HEK293 (cell line): ENCODE results near the gene SLC2A14.

Source experiments
- GLIS1 ChIP-seq: fragments of 450-650 bp; formaldehyde crosslinking; IDR thresholded peaks from 2 replicates; pipeline ENCODE4 v1.5.1; 2016; ENCODE audit warnings: missing biosample characterization, missing genetic modification characterization
- GLIS2 ChIP-seq: fragments of 450-650 bp; formaldehyde crosslinking; IDR thresholded peaks from 2 replicates; pipeline ENCODE4 v1.5.1; 2016; ENCODE audit warnings: missing biosample characterization, missing genetic modification characterization
- IKZF3 ChIP-seq: fragments of 450-650 bp; IDR thresholded peaks from 2 replicates; pipeline ENCODE4 v1.5.0; 2018; ENCODE audit warnings: missing biosample characterization, mild to moderate bottlenecking, missing genetic modification characterization, moderate library complexity
- MZF1 ChIP-seq: fragments of 450-650 bp; formaldehyde crosslinking; IDR thresholded peaks from 2 replicates; pipeline ENCODE4 v1.5.1; 2017; ENCODE audit warnings: missing biosample characterization, missing genetic modification characterization, borderline replicate concordance
- REST ChIP-seq: fragments of 450-650 bp; formaldehyde crosslinking; IDR thresholded peaks from 2 replicates; pipeline ENCODE4 v1.5.1; 2016; ENCODE audit warnings: missing biosample characterization, missing genetic modification characterization
- SETDB1 ChIP-seq: IDR thresholded peaks from one replicate; pipeline ENCODE4 v1.6.1; 2017; ENCODE audit warnings: mild to moderate bottlenecking, low read length, moderate library complexity, mixed read lengths; ENCODE audit not compliant: insufficient read length
- SP7 ChIP-seq: fragments of 450-650 bp; formaldehyde crosslinking; IDR thresholded peaks from 2 replicates; pipeline ENCODE4 v1.5.1; 2016; ENCODE audit warnings: missing biosample characterization, missing genetic modification characterization
- ZBTB10 ChIP-seq: fragments of 450-650 bp; formaldehyde crosslinking; IDR thresholded peaks from 2 replicates; pipeline ENCODE4 v1.5.1; 2016; ENCODE audit warnings: missing biosample characterization, missing genetic modification characterization
- ZBTB8A ChIP-seq: fragments of 450-650 bp; formaldehyde crosslinking; IDR thresholded peaks from 2 replicates; pipeline ENCODE4 v1.5.1; 2016; ENCODE audit warnings: missing biosample characterization, missing genetic modification characterization
- ZIC2 ChIP-seq: fragments of 450-650 bp; formaldehyde crosslinking; IDR thresholded peaks from 2 replicates; pipeline ENCODE4 v1.5.1; 2016; ENCODE audit warnings: missing biosample characterization, missing genetic modification characterization
- ZNF133 ChIP-seq: fragments of 450-650 bp; formaldehyde crosslinking; IDR thresholded peaks from 2 replicates; pipeline ENCODE4 v1.5.1; 2016; ENCODE audit warnings: missing biosample characterization, missing genetic modification characterization
- ZNF155 ChIP-seq: fragments of 450-650 bp; formaldehyde crosslinking; IDR thresholded peaks from 2 replicates; pipeline ENCODE4 v1.5.1; 2016; ENCODE audit warnings: missing biosample characterization, missing genetic modification characterization
- ZNF19 ChIP-seq: fragments of 450-650 bp; formaldehyde crosslinking; IDR thresholded peaks from 2 replicates; pipeline ENCODE4; 2016; ENCODE audit warnings: missing biosample characterization, missing genetic modification characterization, low read depth
- ZNF248 ChIP-seq: fragments of 450-650 bp; formaldehyde crosslinking; IDR thresholded peaks from 2 replicates; pipeline ENCODE4 v1.5.1; 2017; ENCODE audit warnings: missing biosample characterization, missing genetic modification characterization
- ZNF274 ChIP-seq, 2 experiments: fragments of 200-500 bp in 1 of 2; fragments of 450-650 bp in 1 of 2; sonication (Bioruptor generic) in 1 of 2; formaldehyde crosslinking in 1 of 2; IDR thresholded peaks; 2 replicates each; pipeline versions ENCODE4 v1.5.1 to v1.6.1; 2014 to 2016; ENCODE audit warnings: borderline replicate concordance in 1 of 2, inconsistent platforms in 1 of 2, low read length in 1 of 2, missing biosample characterization in 1 of 2, missing genetic modification characterization in 1 of 2
- ZNF530 ChIP-seq: fragments of 450-650 bp; formaldehyde crosslinking; IDR thresholded peaks from 2 replicates; pipeline ENCODE4 v1.5.1; 2016; ENCODE audit warnings: low read depth, missing biosample characterization, missing genetic modification characterization
- ZNF561 ChIP-seq: fragments of 450-650 bp; IDR thresholded peaks from 2 replicates; pipeline ENCODE4 v1.5.1; 2018; ENCODE audit warnings: missing biosample characterization, missing genetic modification characterization, borderline replicate concordance
- ZNF580 ChIP-seq: fragments of 450-650 bp; formaldehyde crosslinking; IDR thresholded peaks from 2 replicates; pipeline ENCODE4 v1.5.1; 2016; ENCODE audit warnings: missing biosample characterization, missing genetic modification characterization
- ZNF600 ChIP-seq: fragments of 450-650 bp; formaldehyde crosslinking; IDR thresholded peaks from 2 replicates; pipeline ENCODE4 v1.5.1; 2016; ENCODE audit warnings: missing biosample characterization, missing genetic modification characterization
- ZNF624 ChIP-seq: fragments of 450-650 bp; formaldehyde crosslinking; IDR thresholded peaks from 2 replicates; pipeline ENCODE4 v1.5.1; 2017; ENCODE audit warnings: missing biosample characterization, missing genetic modification characterization
- ZNF629 ChIP-seq: fragments of 450-650 bp; formaldehyde crosslinking; IDR thresholded peaks from 2 replicates; pipeline ENCODE4 v1.5.1; 2017; ENCODE audit warnings: missing biosample characterization, missing genetic modification characterization
- ZNF747 ChIP-seq: fragments of 450-650 bp; formaldehyde crosslinking; IDR thresholded peaks from 2 replicates; pipeline ENCODE4 v1.5.1; 2016; ENCODE audit warnings: missing biosample characterization, missing genetic modification characterization
- ZNF791 ChIP-seq: fragments of 450-650 bp; formaldehyde crosslinking; IDR thresholded peaks from 2 replicates; pipeline ENCODE4 v1.5.1; 2016; ENCODE audit warnings: missing biosample characterization, missing genetic modification characterization
- ZSCAN16 ChIP-seq: fragments of 450-650 bp; formaldehyde crosslinking; IDR thresholded peaks from 2 replicates; pipeline ENCODE4 v1.5.1; 2016; ENCODE audit warnings: missing biosample characterization, missing genetic modification characterization
- ZXDB ChIP-seq: fragments of 450-650 bp; formaldehyde crosslinking; IDR thresholded peaks from 2 replicates; pipeline ENCODE4 v1.5.1; 2016; ENCODE audit warnings: missing biosample characterization, missing genetic modification characterization
- TF ChIP-seq, protein P1 (sequence below): fragments of 450-650 bp; formaldehyde crosslinking; IDR thresholded peaks from 2 replicates; pipeline ENCODE4 v1.5.1; 2016; ENCODE audit warnings: missing biosample characterization, missing genetic modification characterization
- TF ChIP-seq, protein P2 (sequence below): fragments of 450-650 bp; formaldehyde crosslinking; IDR thresholded peaks from 2 replicates; pipeline ENCODE4 v1.5.1; 2016; ENCODE audit warnings: missing biosample characterization, missing genetic modification characterization
- TF ChIP-seq, protein P3 (sequence below): fragments of 450-650 bp; formaldehyde crosslinking; IDR thresholded peaks from 2 replicates; pipeline ENCODE4 v1.5.1; 2017; ENCODE audit warnings: missing biosample characterization, missing genetic modification characterization
- TF ChIP-seq, protein P4 (sequence below): fragments of 450-650 bp; formaldehyde crosslinking; IDR thresholded peaks from 2 replicates; pipeline ENCODE4 v1.5.1; 2016; ENCODE audit warnings: missing biosample characterization, missing genetic modification characterization

Gene SLC2A14

GRCh38 chr12:7907009-7907408, 34.3 kb upstream of the SLC2A14 start (continued):
- peak; percentile 62; the same call in 1 of the 2 replicates for TF ChIP-seq ZXDB (tag by site-specific recombination)
- no peak for TF ChIP-seq ZNF624 (tag by site-specific recombination)
- 0 out of 2 replicates have a peak, but pooled peaks have one; percentile 42 for TF ChIP-seq ZNF580 (tag by site-specific recombination)
- no peak for TF ChIP-seq ZNF19 (tag by site-specific recombination)
- TF ChIP-seq ZNF791 (tag by site-specific recombination): no peak
- TF ChIP-seq ZBTB8A (tag by site-specific recombination): peak; percentile 17; the same call in 1 of the 2 replicates
- no peak for TF ChIP-seq ZNF274 (IDR thresholded peaks at IDR 0.05; ENCODE audit: low read length)
- TF ChIP-seq ZNF274 (tag by site-specific recombination; IDR thresholded peaks at IDR 0.05; ENCODE audit: borderline replicate concordance): no peak
- TF ChIP-seq, protein P1, sequence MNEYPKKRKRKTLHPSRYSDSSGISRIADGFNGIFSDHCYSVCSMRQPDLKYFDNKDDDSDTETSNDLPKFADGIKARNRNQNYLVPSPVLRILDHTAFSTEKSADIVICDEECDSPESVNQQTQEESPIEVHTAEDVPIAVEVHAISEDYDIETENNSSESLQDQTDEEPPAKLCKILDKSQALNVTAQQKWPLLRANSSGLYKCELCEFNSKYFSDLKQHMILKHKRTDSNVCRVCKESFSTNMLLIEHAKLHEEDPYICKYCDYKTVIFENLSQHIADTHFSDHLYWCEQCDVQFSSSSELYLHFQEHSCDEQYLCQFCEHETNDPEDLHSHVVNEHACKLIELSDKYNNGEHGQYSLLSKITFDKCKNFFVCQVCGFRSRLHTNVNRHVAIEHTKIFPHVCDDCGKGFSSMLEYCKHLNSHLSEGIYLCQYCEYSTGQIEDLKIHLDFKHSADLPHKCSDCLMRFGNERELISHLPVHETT: peak; percentile 60; the same call in 1 of the 2 replicates
- no peak for TF ChIP-seq ZSCAN16 (tag by site-specific recombination)
- no peak for TF ChIP-seq ZNF747 (tag by site-specific recombination)
- TF ChIP-seq, protein P2, sequence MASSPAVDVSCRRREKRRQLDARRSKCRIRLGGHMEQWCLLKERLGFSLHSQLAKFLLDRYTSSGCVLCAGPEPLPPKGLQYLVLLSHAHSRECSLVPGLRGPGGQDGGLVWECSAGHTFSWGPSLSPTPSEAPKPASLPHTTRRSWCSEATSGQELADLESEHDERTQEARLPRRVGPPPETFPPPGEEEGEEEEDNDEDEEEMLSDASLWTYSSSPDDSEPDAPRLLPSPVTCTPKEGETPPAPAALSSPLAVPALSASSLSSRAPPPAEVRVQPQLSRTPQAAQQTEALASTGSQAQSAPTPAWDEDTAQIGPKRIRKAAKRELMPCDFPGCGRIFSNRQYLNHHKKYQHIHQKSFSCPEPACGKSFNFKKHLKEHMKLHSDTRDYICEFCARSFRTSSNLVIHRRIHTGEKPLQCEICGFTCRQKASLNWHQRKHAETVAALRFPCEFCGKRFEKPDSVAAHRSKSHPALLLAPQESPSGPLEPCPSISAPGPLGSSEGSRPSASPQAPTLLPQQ (tag by site-specific recombination): 0 out of 2 replicates have a peak, but pooled peaks have one; percentile 29
- peak; percentile 78 for TF ChIP-seq GLIS1 (tag by site-specific recombination)
- no peak for TF ChIP-seq SETDB1
- peak; percentile 53 for TF ChIP-seq ZIC2 (tag by site-specific recombination)
- peak; percentile 54 for TF ChIP-seq ZNF629
- TF ChIP-seq SP7 (tag by site-specific recombination): no peak; the same call in none of the 2 replicates
- TF ChIP-seq, protein P3, sequence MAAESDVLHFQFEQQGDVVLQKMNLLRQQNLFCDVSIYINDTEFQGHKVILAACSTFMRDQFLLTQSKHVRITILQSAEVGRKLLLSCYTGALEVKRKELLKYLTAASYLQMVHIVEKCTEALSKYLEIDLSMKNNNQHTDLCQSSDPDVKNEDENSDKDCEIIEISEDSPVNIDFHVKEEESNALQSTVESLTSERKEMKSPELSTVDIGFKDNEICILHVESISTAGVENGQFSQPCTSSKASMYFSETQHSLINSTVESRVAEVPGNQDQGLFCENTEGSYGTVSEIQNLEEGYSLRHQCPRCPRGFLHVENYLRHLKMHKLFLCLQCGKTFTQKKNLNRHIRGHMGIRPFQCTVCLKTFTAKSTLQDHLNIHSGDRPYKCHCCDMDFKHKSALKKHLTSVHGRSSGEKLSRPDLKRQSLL (tag by site-specific recombination): no peak
- TF ChIP-seq, protein P4, sequence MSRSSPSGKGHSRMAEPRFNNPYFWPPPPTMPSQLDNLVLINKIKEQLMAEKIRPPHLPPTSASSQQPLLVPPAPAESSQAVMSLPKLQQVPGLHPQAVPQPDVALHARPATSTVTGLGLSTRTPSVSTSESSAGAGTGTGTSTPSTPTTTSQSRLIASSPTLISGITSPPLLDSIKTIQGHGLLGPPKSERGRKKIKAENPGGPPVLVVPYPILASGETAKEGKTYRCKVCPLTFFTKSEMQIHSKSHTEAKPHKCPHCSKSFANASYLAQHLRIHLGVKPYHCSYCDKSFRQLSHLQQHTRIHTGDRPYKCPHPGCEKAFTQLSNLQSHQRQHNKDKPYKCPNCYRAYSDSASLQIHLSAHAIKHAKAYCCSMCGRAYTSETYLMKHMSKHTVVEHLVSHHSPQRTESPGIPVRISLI (tag by site-specific recombination): 0 out of 2 replicates have a peak, but pooled peaks have one; percentile 39
- peak; percentile 66; the same call in 1 of the 2 replicates for TF ChIP-seq ZNF561
- TF ChIP-seq ZNF155 (tag by site-specific recombination): no peak
- no peak for TF ChIP-seq MZF1 (tag by site-specific recombination)
- 0 out of 2 replicates have a peak, but pooled peaks have one; percentile 18 for TF ChIP-seq GLIS2 (tag by site-specific recombination)
- TF ChIP-seq REST (tag by site-specific recombination): peak; percentile 22; the same call in 1 of the 2 replicates
- TF ChIP-seq ZNF530 (tag by site-specific recombination): no peak
- no peak for TF ChIP-seq ZBTB10 (tag by site-specific recombination)
- TF ChIP-seq ZNF133: no peak
- TF ChIP-seq IKZF3 (tag by site-specific recombination): 0 out of 2 replicates have a peak, but pooled peaks have one; percentile 38
- TF ChIP-seq ZNF248 (tag by site-specific recombination): no peak
- peak; percentile 57; the same call in 1 of the 2 replicates for TF ChIP-seq ZNF600 (tag by site-specific recombination)
